ENCODE data around the gene SPRY2.

GRCh38 chr13:80390338-80390737 is 49.4 kb upstream of the SPRY2 start:
- no peak for TF ChIP-seq ZFX (IDR thresholded peaks at IDR 0.05)
- TF ChIP-seq POLR2AphosphoS5 (IDR thresholded peaks at IDR 0.05; ENCODE audit: low read depth, low read length), result no peak
- no peak for TF ChIP-seq REST (IDR thresholded peaks at IDR 0.05; ENCODE audit: low read depth)
- no peak for TF ChIP-seq YY1 (IDR thresholded peaks at IDR 0.05; ENCODE audit: extremely low read depth, insufficient replicate concordance, low read depth, low read length)

Data from HCT116 (cell line).